ENCODE data around the gene DGLUCY.

DNA sequence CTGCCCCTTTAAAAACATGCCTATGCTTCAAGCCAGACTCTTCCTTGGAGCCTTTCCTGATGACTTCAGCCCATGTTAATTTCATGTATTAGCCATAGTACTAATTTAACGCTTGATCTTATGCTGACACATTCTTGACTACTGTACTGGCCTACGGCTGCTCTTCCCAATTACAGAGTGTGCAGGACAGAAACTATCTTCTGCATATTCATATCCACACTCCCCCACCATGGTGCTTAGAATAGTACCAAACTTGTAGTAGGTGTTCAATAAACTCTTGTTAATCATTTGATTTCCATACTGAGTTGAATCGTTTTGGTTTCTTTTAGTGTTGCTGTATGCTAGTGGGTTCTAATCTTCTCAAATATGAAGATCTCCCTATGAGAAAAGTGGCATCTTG is 21.8 kb upstream of the DGLUCY start:
- no peak for TF ChIP-seq POLR2A (IDR thresholded peaks at IDR 0.05)
- TF ChIP-seq, protein P1, sequence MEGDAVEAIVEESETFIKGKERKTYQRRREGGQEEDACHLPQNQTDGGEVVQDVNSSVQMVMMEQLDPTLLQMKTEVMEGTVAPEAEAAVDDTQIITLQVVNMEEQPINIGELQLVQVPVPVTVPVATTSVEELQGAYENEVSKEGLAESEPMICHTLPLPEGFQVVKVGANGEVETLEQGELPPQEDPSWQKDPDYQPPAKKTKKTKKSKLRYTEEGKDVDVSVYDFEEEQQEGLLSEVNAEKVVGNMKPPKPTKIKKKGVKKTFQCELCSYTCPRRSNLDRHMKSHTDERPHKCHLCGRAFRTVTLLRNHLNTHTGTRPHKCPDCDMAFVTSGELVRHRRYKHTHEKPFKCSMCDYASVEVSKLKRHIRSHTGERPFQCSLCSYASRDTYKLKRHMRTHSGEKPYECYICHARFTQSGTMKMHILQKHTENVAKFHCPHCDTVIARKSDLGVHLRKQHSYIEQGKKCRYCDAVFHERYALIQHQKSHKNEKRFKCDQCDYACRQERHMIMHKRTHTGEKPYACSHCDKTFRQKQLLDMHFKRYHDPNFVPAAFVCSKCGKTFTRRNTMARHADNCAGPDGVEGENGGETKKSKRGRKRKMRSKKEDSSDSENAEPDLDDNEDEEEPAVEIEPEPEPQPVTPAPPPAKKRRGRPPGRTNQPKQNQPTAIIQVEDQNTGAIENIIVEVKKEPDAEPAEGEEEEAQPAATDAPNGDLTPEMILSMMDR (IDR thresholded peaks at IDR 0.05): no peak
